ENCODE results near the gene IL21R. TPM values are rescaled to one million over a fixed set of nuclear protein-coding genes. Genes with fewer than 3 reads are reported as not detected.

IL21R gene
- total and polyA plus RNA-seq, 10 of the 15 experiments (the other 5 are each of a cell fraction or from before 2014, with no cell fraction given), result 5.3 to 138 (median 82.5) TPM

- ChIA-PET SMC1A (ENCODE audit: uncharacterized antibody, unreplicated experiment) (no interaction called here), RAD21 (ENCODE audit: unreplicated experiment) (no interaction called here), CTCF (no interaction called here), POLR2A (no interaction called here)
- H3K9me3 ChIP-seq (replicated peaks; ENCODE audit: control insufficient read depth, insufficient read depth, low read length), result no peaks in the 10 kb centered on the region
- H3K9ac ChIP-seq (ENCODE audit: control insufficient read depth, insufficient read depth, low read length), result no peak overlapping the region
- no peak for TF ChIP-seq MTA3 (IDR thresholded peaks at IDR 0.05; ENCODE audit: borderline replicate concordance, low read length)
- TF ChIP-seq BRCA1 (IDR thresholded peaks at IDR 0.05; ENCODE audit: low read depth, low read length), result no peak
- no peak for TF ChIP-seq USF2 (IDR thresholded peaks at IDR 0.05; ENCODE audit: borderline replicate concordance, low read depth, low read length)
- TF ChIP-seq MAX (IDR thresholded peaks at IDR 0.05; ENCODE audit: low read depth, low read length), result no peak
- no peak for TF ChIP-seq SP1 (IDR thresholded peaks at IDR 0.05; ENCODE audit: low read depth, low read length)
- no peak for TF ChIP-seq USF1 (IDR thresholded peaks at IDR 0.05; ENCODE audit: borderline replicate concordance, extremely low read length, insufficient read depth, low read depth, low read length)
- TF ChIP-seq DPF2 (IDR thresholded peaks at IDR 0.05), result no peak
- TF ChIP-seq PKNOX1 (IDR thresholded peaks at IDR 0.05), result no peak
- no peak for TF ChIP-seq NBN (IDR thresholded peaks at IDR 0.05)
- no peak for TF ChIP-seq CREM (IDR thresholded peaks at IDR 0.05; ENCODE audit: low read depth)
- no peaks in the 10 kb centered on the region for H4K20me1 ChIP-seq (ENCODE audit: control insufficient read depth, insufficient read depth)
- DNase-seq (ENCODE audit: low read depth, low spot score), result no peak
- in situ Hi-C loops (cut with MboI) (no loop called here), intact Hi-C loops (cut with micrococcal nuclease; ENCODE audit: unreplicated experiment) (no loop called here)
- FAIRE-seq, result no peak
- 92% methylated on average over 10 of the region's 10 CpGs for WGBS (ENCODE audit: insufficient coverage, insufficient replicate concordance, low lambda C conversion rate, missing lambda C conversion rate)
- no peak overlapping the region for H3K4me2 ChIP-seq (ENCODE audit: control insufficient read depth, insufficient read depth)
- H3K27ac ChIP-seq (ENCODE audit: control insufficient read depth, insufficient read depth), result no peak overlapping the region
- H3K36me3 ChIP-seq (ENCODE audit: control insufficient read depth in 2 of 2, insufficient read depth in 2 of 2, low read length in 1 of 2), result peaks cover 30 to 39% of the 10 kb centered on the region in 2 experiments
- no peaks in the 10 kb centered on the region for H3K27me3 ChIP-seq (replicated peaks in 1 of 2; ENCODE audit: control insufficient read depth in 2 of 2, insufficient read depth in 2 of 2, low read length in 1 of 2)
- no peak overlapping the region for H3K4me3 ChIP-seq
- no peaks in the 10 kb centered on the region for H3K4me1 ChIP-seq (ENCODE audit: control insufficient read depth, insufficient read depth, low read length)
- H3K79me2 ChIP-seq (ENCODE audit: control insufficient read depth, insufficient read depth, low read length), result no peaks in the 10 kb centered on the region
- BruUV-seq (replicated peaks), result no TSS peak
- H2AFZ ChIP-seq (ENCODE audit: control insufficient read depth, low read depth, low read length), result no peak overlapping the region
- no peak for ATAC-seq
Measured at GRCh38 chr16:27482397-27483087, 80.6 kb downstream of the IL21R start.
